Measurements from ENCODE around the gene KCNK4.
A peak's percentile ranks its signal among the peaks of the same experiment; 100 is the strongest.

KCNK4 gene

GRCh38 chr11:64339286-64339685 is 48.2 kb downstream of the KCNK4 start:
- Histone ChIP-seq H3K4me3 (no peak overlapping the region), H3K27ac (no peak overlapping the region)
- TF ChIP-seq CTCF (IDR thresholded peaks at IDR 0.05), result no peak
- DNase-seq (ENCODE audit: low spot score), result no peak

- peak within 1 kb of the TSS; percentile 59 for H3K4me3 ChIP-seq
These were observed 48.8 kb downstream of the KCNK4 start, which contains the start of gene CCDC88B for GRCh38 chr11:64339754-64340408. Gene CCDC88B, plus strand, starts transcription at chr11:64340204. Its CDS starts 63 bp downstream, at chr11:64340267.

GRCh38 chr11:64340671-64341335 is 49.7 kb downstream of the KCNK4 start:
- DNase-seq (ENCODE audit: low spot score), result peak; percentile 71
- no peak for TF ChIP-seq CTCF (IDR thresholded peaks at IDR 0.05)
- H3K4me3 ChIP-seq, result peak overlapping the region; percentile 59
- no peak overlapping the region for H3K27ac ChIP-seq

More at GRCh38 chr11:64339754-64340408, 48.8 kb downstream of the KCNK4 start, which contains the start of gene CCDC88B:
- peak within 1 kb of the TSS in 1 of 2 donors; percentile 41 for H3K27ac ChIP-seq
- TF ChIP-seq CTCF (IDR thresholded peaks at IDR 0.05), result no peak
- peak; percentile 75 for DNase-seq (ENCODE audit: low spot score)

GRCh38 chr11:64341429-64341828 is 50.3 kb downstream of the KCNK4 start:
- no peak for TF ChIP-seq CTCF (IDR thresholded peaks at IDR 0.05)
- DNase-seq (ENCODE audit: low spot score), result peak; percentile 68
- H3K27ac ChIP-seq, result no peak overlapping the region
- H3K4me3 ChIP-seq, result no peak overlapping the region

GRCh38 chr11:64341851-64342791 is 51.0 kb downstream of the KCNK4 start:
- peak; percentile 91 for DNase-seq (ENCODE audit: low spot score)
- Histone ChIP-seq H3K27ac (peak overlapping the region; percentile 40 to 77), H3K4me3 (peak overlapping the region; percentile 67)
- TF ChIP-seq CTCF (IDR thresholded peaks at IDR 0.05), result no peak

GRCh38 chr11:64342869-64343745 is 52.0 kb downstream of the KCNK4 start:
- DNase-seq (ENCODE audit: low spot score), result peak; percentile 69
- no peak for TF ChIP-seq CTCF (IDR thresholded peaks at IDR 0.05)
- H3K4me3 ChIP-seq, result peak overlapping the region; percentile 67

More at GRCh38 chr11:64342869-64343745, 52.0 kb downstream of the KCNK4 start:
- H3K27ac ChIP-seq, result peak overlapping the region in 1 of 2 donors; percentile 77
